HEK293T (cell line): Measurements from ENCODE around the gene MAP7.

Experiments used
- ARNT ChIP-seq: fragments of 450-650 bp; IDR thresholded peaks from 2 replicates; pipeline ENCODE4 v1.6.1; 2017; ENCODE audit warnings: mild to moderate bottlenecking
- BHLHE40 ChIP-seq: fragments of 450-650 bp; IDR thresholded peaks from 2 replicates; pipeline ENCODE4 v1.6.1; 2016; ENCODE audit warnings: mild to moderate bottlenecking, moderate library complexity, borderline replicate concordance
- ELF4 ChIP-seq: fragments of 450-650 bp; IDR thresholded peaks from 2 replicates; pipeline ENCODE4 v1.6.1; 2017; ENCODE audit warnings: antibody characterized with exemption
- FOXA1 ChIP-seq: fragments of 450-650 bp; IDR thresholded peaks from 2 replicates; pipeline ENCODE4 v1.6.1; 2016; ENCODE audit warnings: mild to moderate bottlenecking
- FOXK2 ChIP-seq: fragments of 450-650 bp; IDR thresholded peaks from 2 replicates; pipeline ENCODE4 v1.6.1; 2016; ENCODE audit warnings: mild to moderate bottlenecking
- FOXM1 ChIP-seq: fragments of 450-650 bp; IDR thresholded peaks from 2 replicates; pipeline ENCODE4 v1.6.1; 2017; ENCODE audit warnings: mild to moderate bottlenecking, borderline replicate concordance
- HDGF ChIP-seq: fragments of 450-650 bp; IDR thresholded peaks from 2 replicates; pipeline ENCODE4 v1.6.1; 2017; ENCODE audit warnings: antibody characterized with exemption, borderline replicate concordance
- LEF1 ChIP-seq: fragments of 450-650 bp; IDR thresholded peaks from 2 replicates; pipeline ENCODE4 v1.6.1; 2017; ENCODE audit warnings: mild to moderate bottlenecking, borderline replicate concordance
- PKNOX1 ChIP-seq: fragments of 450-650 bp; IDR thresholded peaks from 2 replicates; pipeline ENCODE4 v1.6.1; 2016
- SP1 ChIP-seq: fragments of 450-650 bp; IDR thresholded peaks from 2 replicates; pipeline ENCODE4 v1.6.1; 2017
- SUZ12 ChIP-seq: fragments of 450-650 bp; IDR thresholded peaks from 2 replicates; pipeline ENCODE4 v1.6.1; 2016; ENCODE audit warnings: mild to moderate bottlenecking
- TARDBP ChIP-seq: fragments of 450-650 bp; IDR thresholded peaks from 2 replicates; pipeline ENCODE4 v1.6.1; 2016
- ZNF384 ChIP-seq: fragments of 450-650 bp; IDR thresholded peaks from 2 replicates; pipeline ENCODE4 v1.6.1; 2016

- TF ChIP-seq FOXM1 (no peak), BHLHE40 (no peak), FOXA1 (no peak), ELF4 (no peak), ZNF384 (no peak), SP1 (no peak), TARDBP (no peak), FOXK2 (no peak), SUZ12 (no peak), HDGF (no peak), ARNT (no peak), PKNOX1 (no peak), LEF1 (no peak)
Observed at GRCh38 chr6:136503303-136504029, 46.8 kb downstream of the MAP7 start.
